Measurements from ENCODE around the gene SNAPC2. TPM values are rescaled to one million over a fixed set of nuclear protein-coding genes. Genes with fewer than 3 reads are reported as not detected.

Gene SNAPC2
- total RNA-seq, 1 experiment from 2014 or later = 26.6 TPM

- Histone ChIP-seq H3K27ac (no peak overlapping the region), H3K27me3 (replicated peaks) (no peaks in the 10 kb centered on the region), H3K4me3 (no peak overlapping the region), H3K36me3 (peaks cover 85% of the 10 kb centered on the region), H3K4me1 (replicated peaks) (peaks cover 17% of the 10 kb centered on the region), H3K9me3 (replicated peaks) (no peaks in the 10 kb centered on the region)
- no peak for DNase-seq (ENCODE audit: low read depth in 1 of 2, low spot score in 2 of 2)
These were observed 13.3 kb downstream of the SNAPC2 start for GRCh38 chr19:7933411-7933810.

GRCh38 chr19:7933828-7934725 lies 13.9 kb downstream of the SNAPC2 start:
- Histone ChIP-seq H3K36me3 (peaks cover 91% of the 10 kb centered on the region), H3K27me3 (replicated peaks) (no peaks in the 10 kb centered on the region), H3K4me1 (replicated peaks) (peaks cover 13% of the 10 kb centered on the region), H3K4me3 (no peak overlapping the region), H3K27ac (no peak overlapping the region), H3K9me3 (replicated peaks) (no peaks in the 10 kb centered on the region)
- no peak for DNase-seq (ENCODE audit: low read depth in 1 of 2, low spot score in 2 of 2)

- no peaks in the 10 kb centered on the region for H3K9me3 ChIP-seq (replicated peaks)
- no peak overlapping the region for H3K27ac ChIP-seq
- H3K27me3 ChIP-seq (replicated peaks) = no peaks in the 10 kb centered on the region
- DNase-seq (ENCODE audit: low read depth in 1 of 2, low spot score in 2 of 2) = no peak
- no peak overlapping the region for H3K4me3 ChIP-seq
- H3K4me1 ChIP-seq (replicated peaks) = peaks cover 6% of the 10 kb centered on the region
- H3K36me3 ChIP-seq = peaks cover 98% of the 10 kb centered on the region
These were observed 14.6 kb downstream of the SNAPC2 start for GRCh38 chr19:7934766-7935165.

- Histone ChIP-seq H3K4me3 (no peak overlapping the region), H3K9me3 (replicated peaks) (no peaks in the 10 kb centered on the region), H3K36me3 (peaks cover 64% of the 10 kb centered on the region), H3K27me3 (replicated peaks) (no peaks in the 10 kb centered on the region), H3K4me1 (replicated peaks) (peaks cover 3% of the 10 kb centered on the region; the same call in 1 of the 2 replicates), H3K27ac (no peak overlapping the region)
- no peak for DNase-seq (ENCODE audit: low read depth in 1 of 2, low spot score in 2 of 2)
These were observed 20.7 kb downstream of the SNAPC2 start for GRCh38 chr19:7940841-7941240.

GRCh38 chr19:7941895-7942596 lies 21.9 kb downstream of the SNAPC2 start:
- Histone ChIP-seq H3K4me3 (no peak overlapping the region; the same call in 1 of the 2 replicates), H3K27ac (no peak overlapping the region), H3K27me3 (replicated peaks) (no peaks in the 10 kb centered on the region), H3K36me3 (peaks cover 52% of the 10 kb centered on the region), H3K9me3 (replicated peaks) (no peaks in the 10 kb centered on the region), H3K4me1 (replicated peaks) (peaks cover 3% of the 10 kb centered on the region; the same call in 1 of the 2 replicates)
- no peak for DNase-seq (ENCODE audit: low read depth in 1 of 2, low spot score in 2 of 2)

- no peaks in the 10 kb centered on the region for H3K27me3 ChIP-seq (replicated peaks)
- DNase-seq (ENCODE audit: low read depth in 1 of 2, low spot score in 2 of 2) = peak in 1 of 2 experiments; percentile 24
- H3K4me1 ChIP-seq (replicated peaks) = peaks cover 3% of the 10 kb centered on the region; the same call in 1 of the 2 replicates
- H3K27ac ChIP-seq = peak overlapping the region; percentile 85
- peaks cover 42% of the 10 kb centered on the region for H3K36me3 ChIP-seq
- H3K9me3 ChIP-seq (replicated peaks) = no peaks in the 10 kb centered on the region
- H3K4me3 ChIP-seq = peak overlapping the region; percentile 79
These were observed 22.9 kb downstream of the SNAPC2 start for GRCh38 chr19:7942981-7943443.

GRCh38 chr19:7943444-7944176 lies 23.5 kb downstream of the SNAPC2 start, which contains the start of gene TIMM44:
Gene TIMM44 (minus strand): TSS chr19:7943666. CDS start chr19:7943651, 15 bp downstream.
- peaks cover 36% of the 10 kb centered on the region for H3K36me3 ChIP-seq
- H3K27me3 ChIP-seq (replicated peaks) = no peaks in the 10 kb centered on the region
- peak within 1 kb of the TSS; percentile 85 for H3K27ac ChIP-seq
- peak within 1 kb of the TSS; percentile 79 for H3K4me3 ChIP-seq
- H3K4me1 ChIP-seq (replicated peaks) = peaks cover 3% of the 10 kb centered on the region; the same call in 1 of the 2 replicates
- peak; percentile 99 to 100 for DNase-seq (ENCODE audit: low read depth in 1 of 2, low spot score in 2 of 2)
- H3K9me3 ChIP-seq (replicated peaks) = no peaks in the 10 kb centered on the region

GRCh38 chr19:7944177-7944761 lies 24.1 kb downstream of the SNAPC2 start:
- Histone ChIP-seq H3K4me3 (peak overlapping the region; percentile 79), H3K27ac (peak overlapping the region; percentile 28; the same call in 1 of the 2 replicates), H3K9me3 (replicated peaks) (no peaks in the 10 kb centered on the region), H3K36me3 (peaks cover 29% of the 10 kb centered on the region), H3K4me1 (replicated peaks) (peaks cover 3% of the 10 kb centered on the region; the same call in 1 of the 2 replicates), H3K27me3 (replicated peaks) (no peaks in the 10 kb centered on the region)
- DNase-seq (ENCODE audit: low read depth in 1 of 2, low spot score in 2 of 2) = peak; percentile 86 to 90

GRCh38 chr19:7947939-7948338 lies 27.8 kb downstream of the SNAPC2 start:
- Histone ChIP-seq H3K27ac (no peak overlapping the region), H3K4me1 (replicated peaks) (peaks cover 3% of the 10 kb centered on the region; the same call in 1 of the 2 replicates), H3K9me3 (replicated peaks) (no peaks in the 10 kb centered on the region), H3K4me3 (no peak overlapping the region), H3K27me3 (replicated peaks) (no peaks in the 10 kb centered on the region), H3K36me3 (peaks cover 4% of the 10 kb centered on the region)
- DNase-seq (ENCODE audit: low read depth in 1 of 2, low spot score in 2 of 2) = no peak

GRCh38 chr19:7953060-7953459 lies 32.9 kb downstream of the SNAPC2 start:
- Histone ChIP-seq H3K27me3 (replicated peaks) (no peaks in the 10 kb centered on the region), H3K36me3 (peaks cover 4% of the 10 kb centered on the region; the same call in 1 of the 2 replicates), H3K27ac (no peak overlapping the region), H3K4me3 (no peak overlapping the region), H3K4me1 (replicated peaks) (no peaks in the 10 kb centered on the region), H3K9me3 (replicated peaks) (no peaks in the 10 kb centered on the region)
- DNase-seq (ENCODE audit: low read depth in 1 of 2, low spot score in 2 of 2) = no peak

- Histone ChIP-seq H3K9me3 (replicated peaks) (no peaks in the 10 kb centered on the region), H3K4me3 (no peak overlapping the region), H3K36me3 (peaks cover 9% of the 10 kb centered on the region; the same call in 1 of the 2 replicates), H3K27me3 (replicated peaks) (no peaks in the 10 kb centered on the region), H3K4me1 (replicated peaks) (no peaks in the 10 kb centered on the region), H3K27ac (no peak overlapping the region)
- no peak for DNase-seq (ENCODE audit: low read depth in 1 of 2, low spot score in 2 of 2)
These were observed 33.4 kb downstream of the SNAPC2 start for GRCh38 chr19:7953576-7953975.

GRCh38 chr19:7955696-7956095 lies 35.6 kb downstream of the SNAPC2 start:
- Histone ChIP-seq H3K36me3 (peaks cover 18% of the 10 kb centered on the region), H3K27ac (no peak overlapping the region), H3K27me3 (replicated peaks) (no peaks in the 10 kb centered on the region), H3K4me1 (replicated peaks) (no peaks in the 10 kb centered on the region), H3K4me3 (no peak overlapping the region), H3K9me3 (replicated peaks) (no peaks in the 10 kb centered on the region)
- DNase-seq (ENCODE audit: low read depth in 1 of 2, low spot score in 2 of 2) = no peak

- Histone ChIP-seq H3K4me1 (replicated peaks) (no peaks in the 10 kb centered on the region), H3K36me3 (peaks cover 49% of the 10 kb centered on the region), H3K27me3 (replicated peaks) (no peaks in the 10 kb centered on the region), H3K27ac (no peak overlapping the region), H3K4me3 (no peak overlapping the region), H3K9me3 (replicated peaks) (no peaks in the 10 kb centered on the region)
- DNase-seq (ENCODE audit: low read depth in 1 of 2, low spot score in 2 of 2) = no peak
These were observed 39.1 kb downstream of the SNAPC2 start for GRCh38 chr19:7959211-7959610.

Data from SJSA1 (cell line).